ENCODE data around the gene RHOT2. TPM values are rescaled to one million over a fixed set of nuclear protein-coding genes. Genes with fewer than 3 reads are reported as not detected.

The RHOT2 gene
- total and polyA plus RNA-seq, 2 experiments from 2014 or later: 129 to 163 TPM

GRCh38 chr16:630249-630814 lies 37.6 kb upstream of the RHOT2 start (continued):
- TF ChIP-seq REST (IDR thresholded peaks at IDR 0.05; ENCODE audit: unreplicated experiment): no peak
- no peak for TF ChIP-seq EZH2phosphoT487 (IDR thresholded peaks at IDR 0.05; ENCODE audit: unreplicated experiment)
- no peak for TF ChIP-seq CTCF (conservative IDR thresholded peaks at IDR 0.05; ENCODE audit: low read depth in 2 of 2)
- TF ChIP-seq EZH2 (IDR thresholded peaks at IDR 0.05; ENCODE audit: low read depth, unreplicated experiment): no peak
- no peak for TF ChIP-seq NANOG (IDR thresholded peaks at IDR 0.05; ENCODE audit: borderline replicate concordance)
- no peak for TF ChIP-seq ZNF114 (CRISPR knock-in tag; IDR thresholded peaks at IDR 0.05)
- no peak for TF ChIP-seq JUNB (IDR thresholded peaks at IDR 0.05; ENCODE audit: unreplicated experiment)
- TF ChIP-seq STAT1 (IDR thresholded peaks at IDR 0.05; ENCODE audit: unreplicated experiment): no peak

GRCh38 chr16:630815-631405 lies 37.0 kb upstream of the RHOT2 start, which contains the start of gene WFIKKN1:
Gene WFIKKN1, plus strand, starts transcription at chr16:630985. Its CDS starts 269 bp downstream, at chr16:631254.
- DNase-seq (ENCODE audit: low spot score) (peak; percentile 78), ATAC-seq (peak; percentile 59)
- H3K27ac ChIP-seq (ENCODE audit: low read depth): peak within 1 kb of the TSS; percentile 74; the same call in 1 of the 2 replicates
- H3K4me2 ChIP-seq: peak within 1 kb of the TSS; percentile 74
- Mint-ChIP-seq H3K27me3 (ENCODE audit: insufficient read depth, low read depth, poor library complexity) (peaks cover 16% of the 10 kb centered on the region), H3K4me1 (peaks cover 12% of the 10 kb centered on the region), H3K27ac (peak within 1 kb of the TSS; percentile 89), H3K9me3 (no peaks in the 10 kb centered on the region), H3K36me3 (ENCODE audit: low read depth) (no peaks in the 10 kb centered on the region; the same call in 2 of the 3 replicates), H3K4me3 (peak within 1 kb of the TSS; percentile 46; the same call in 2 of the 3 replicates)
- H3K27me3 ChIP-seq (ENCODE audit: insufficient read depth): no peaks in the 10 kb centered on the region
- no peak within 1 kb of the TSS for H2AFZ ChIP-seq
- H3K4me1 ChIP-seq (ENCODE audit: insufficient read depth): peaks cover 13% of the 10 kb centered on the region
- peak within 1 kb of the TSS; percentile 51 for H3K4me3 ChIP-seq
- no peaks in the 10 kb centered on the region for H3F3A ChIP-seq (replicated peaks; ENCODE audit: low read depth)
- no peak for TF ChIP-seq ZNF331 (CRISPR knock-in tag; IDR thresholded peaks at IDR 0.05; ENCODE audit: low read depth)
- TF ChIP-seq POLR2AphosphoS5 (IDR thresholded peaks at IDR 0.05; ENCODE audit: low read depth): peak; percentile 63; the same call in 1 of the 2 replicates
- no peaks in the 10 kb centered on the region; the same call in 1 of the 2 replicates for H3K79me2 ChIP-seq (replicated peaks; ENCODE audit: insufficient read depth)
- no peaks in the 10 kb centered on the region for H3K36me3 ChIP-seq (ENCODE audit: insufficient read depth)
- no peaks in the 10 kb centered on the region for H3K9me2 ChIP-seq (ENCODE audit: insufficient read depth)
- no peaks in the 10 kb centered on the region for H4K20me1 ChIP-seq (replicated peaks; ENCODE audit: insufficient read depth)
